GM10847 (cell line): Measurements from ENCODE around the gene GPR107.

ENCODE experiments used
- POLR2A ChIP-seq: IDR thresholded peaks from 2 replicates; pipeline ENCODE4 v1.6.1; 2011; ENCODE audit not compliant: insufficient read length; ENCODE audit errors: extremely low read depth

The GPR107 gene

GRCh38 chr9:130172161-130172857, 118.6 kb downstream of the GPR107 start, which contains the start of gene NCS1:
Gene NCS1 (plus strand): TSS chr9:130172404. CDS start chr9:130172664, 260 bp downstream.
- no peak for TF ChIP-seq POLR2A

GRCh38 chr9:130172858-130173665, 119.4 kb downstream of the GPR107 start:
- no peak for TF ChIP-seq POLR2A

DNA sequence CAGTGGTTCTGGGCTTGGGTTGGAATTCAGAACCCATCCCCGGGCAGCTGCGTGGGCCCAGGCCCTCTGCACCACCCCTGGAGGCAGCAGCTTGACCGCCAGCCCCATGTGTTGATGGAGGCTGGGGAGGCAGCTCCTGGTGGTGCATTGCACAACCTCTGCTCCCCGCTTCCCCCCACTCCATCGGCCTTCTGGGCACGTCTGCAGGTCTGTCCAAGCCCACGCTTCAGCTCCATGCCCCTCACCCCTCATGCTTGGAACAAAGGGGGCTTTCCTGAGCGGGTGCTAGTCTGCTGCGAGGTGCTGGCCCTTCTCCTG, 119.9 kb downstream of the GPR107 start:
- no peak for TF ChIP-seq POLR2A

- TF ChIP-seq POLR2A, result no peak
Measured at GRCh38 chr9:130174025-130174424, 120.3 kb downstream of the GPR107 start.

DNA sequence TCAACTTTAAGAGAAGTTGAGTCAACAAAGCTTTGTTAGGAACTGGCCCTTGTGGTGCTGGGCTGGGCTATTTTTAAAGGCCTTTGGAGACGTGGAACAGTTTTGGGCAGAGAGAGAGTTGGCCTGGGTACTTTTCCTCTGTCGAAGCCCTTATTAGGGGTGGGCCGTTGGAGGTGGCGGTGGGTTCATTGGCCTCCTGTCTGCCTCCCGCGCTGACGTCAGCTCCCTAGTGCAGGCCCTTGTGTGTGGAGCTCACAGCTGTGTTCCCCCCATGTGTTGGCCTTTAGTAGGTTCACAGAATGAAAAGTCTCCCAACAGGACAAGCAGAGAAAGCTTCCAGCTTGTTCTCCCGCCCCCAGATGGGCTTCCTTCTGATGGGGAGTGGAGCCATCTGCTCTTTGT, 121.2 kb downstream of the GPR107 start:
- TF ChIP-seq POLR2A, result no peak

- TF ChIP-seq POLR2A, result no peak
Measured at GRCh38 chr9:130175355-130175754, 121.6 kb downstream of the GPR107 start.

DNA sequence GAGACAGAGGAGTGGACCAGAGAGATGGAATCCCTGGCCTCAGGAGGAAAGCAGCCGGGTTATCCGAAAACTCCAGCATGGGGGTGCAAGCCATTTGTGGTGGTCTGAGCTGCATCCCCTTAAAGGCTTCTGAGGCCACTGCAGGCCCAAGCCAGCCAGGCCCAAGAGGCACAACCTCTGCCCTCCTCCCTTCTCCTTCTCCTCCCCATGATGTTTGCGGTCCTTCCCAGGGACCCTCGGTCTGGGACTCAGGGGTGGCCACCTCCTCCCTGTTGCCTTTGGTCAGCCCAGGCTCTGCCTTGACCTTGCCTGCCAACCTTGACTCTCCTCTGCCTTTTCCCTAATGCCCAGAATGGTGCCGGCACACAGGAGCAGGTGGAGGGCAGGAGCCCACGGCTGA, 123.1 kb downstream of the GPR107 start:
- TF ChIP-seq POLR2A, result no peak

DNA sequence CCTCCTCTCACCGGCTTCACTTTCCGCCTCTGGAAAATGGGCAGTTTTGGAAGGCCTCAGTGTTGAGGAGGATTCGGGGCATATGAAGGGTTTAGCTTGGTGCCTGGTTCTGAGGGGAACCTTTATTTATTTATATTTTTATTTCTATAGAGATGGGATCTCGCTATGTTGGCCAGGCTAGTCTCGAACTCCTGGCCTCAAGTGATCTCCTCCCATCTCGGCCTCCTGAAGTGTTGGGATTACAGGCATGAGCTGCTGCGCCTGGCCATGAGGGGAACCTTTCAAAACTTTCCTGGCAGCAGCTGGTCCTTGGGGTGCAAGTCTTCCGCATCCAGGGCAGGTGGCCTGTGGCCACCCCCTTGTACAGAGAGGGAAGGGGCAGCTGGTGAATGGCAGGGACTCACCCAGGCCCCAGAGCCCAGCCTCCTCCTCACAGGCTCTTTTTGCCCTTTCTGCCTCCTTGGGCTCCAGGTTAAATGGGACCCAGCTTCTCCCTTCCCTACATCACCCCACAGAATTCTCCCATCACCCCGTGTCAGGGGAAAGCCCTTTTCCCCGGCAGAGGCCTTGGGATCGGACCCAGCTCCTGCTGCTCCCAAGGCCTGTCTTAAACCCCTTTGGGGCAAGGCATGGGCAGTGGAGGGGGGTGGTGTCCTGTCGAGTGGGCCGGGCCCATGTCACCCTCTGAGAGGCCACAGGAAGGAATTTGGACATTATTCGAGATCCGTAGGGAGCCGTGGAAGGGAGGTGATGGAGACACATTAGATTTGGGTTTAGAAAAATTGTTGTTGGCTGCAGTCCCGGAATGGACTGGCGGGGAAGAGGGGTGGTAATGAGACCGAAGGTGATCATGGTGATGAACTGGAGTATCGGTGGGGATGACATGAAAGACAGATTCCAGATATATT, 124.4 kb downstream of the GPR107 start:
- no peak for TF ChIP-seq POLR2A

- TF ChIP-seq POLR2A, result no peak
Measured at GRCh38 chr9:130179331-130179907, 125.7 kb downstream of the GPR107 start.

- no peak for TF ChIP-seq POLR2A
Measured at GRCh38 chr9:130180516-130180915, 126.8 kb downstream of the GPR107 start.

GRCh38 chr9:130181678-130182380, 128.1 kb downstream of the GPR107 start:
- no peak for TF ChIP-seq POLR2A

DNA sequence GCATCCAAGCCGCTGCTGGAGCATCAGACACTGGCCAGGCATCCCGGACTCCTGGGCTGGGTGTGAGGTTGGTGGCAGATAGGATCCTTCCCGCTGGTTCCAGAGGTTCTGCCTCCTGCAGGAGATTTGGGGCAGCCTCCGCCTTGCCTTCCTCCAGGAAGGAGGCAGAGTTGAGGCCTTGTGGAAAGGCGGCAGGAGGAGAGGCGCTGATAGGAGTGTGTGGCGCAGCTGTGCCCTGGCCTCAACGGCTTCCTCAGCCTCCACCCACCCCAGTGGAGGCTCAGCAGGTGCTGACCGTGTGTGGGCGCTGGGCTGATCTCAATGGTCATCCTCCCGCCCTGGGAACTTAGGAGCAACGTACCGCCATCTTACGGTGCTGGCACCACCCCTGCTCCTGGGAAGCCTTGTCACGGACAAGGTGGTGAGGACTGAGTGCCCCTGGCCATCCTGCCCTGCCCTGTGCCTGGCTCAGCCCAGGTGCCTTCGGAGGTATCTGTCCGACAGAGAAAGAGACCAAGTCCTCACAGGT, 128.7 kb downstream of the GPR107 start:
- no peak for TF ChIP-seq POLR2A

DNA sequence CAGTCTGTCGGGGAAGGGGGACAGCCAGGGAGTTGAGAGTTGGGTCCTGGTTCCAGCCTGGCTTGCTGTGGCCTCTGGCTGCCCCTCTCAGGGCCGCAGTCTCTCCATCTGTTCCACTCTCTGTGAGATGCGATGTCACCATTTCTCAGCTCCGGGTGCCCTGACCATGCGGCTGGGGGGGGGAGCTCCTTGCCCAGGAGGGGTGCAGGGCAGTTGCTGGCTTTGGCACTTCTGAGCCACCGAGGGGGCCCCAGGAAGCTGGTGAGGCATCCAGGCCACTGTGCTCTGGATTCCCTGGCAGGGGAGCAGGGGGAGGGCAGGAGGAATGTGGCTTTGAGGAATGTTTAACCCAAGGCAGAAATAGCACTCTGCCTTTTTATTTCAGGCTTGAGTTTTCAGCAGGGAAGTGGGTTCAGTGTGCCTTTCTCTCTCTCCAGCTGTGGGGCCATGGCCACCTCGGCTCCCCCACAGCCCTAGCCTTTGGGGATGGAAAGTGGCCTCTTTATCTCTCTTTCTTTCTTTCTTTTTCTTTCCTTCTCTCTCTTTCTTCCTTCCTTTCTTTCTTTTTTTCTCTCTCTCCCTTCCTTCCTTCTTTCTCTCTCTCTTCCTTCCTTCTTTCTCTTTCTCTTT, 129.5 kb downstream of the GPR107 start:
- TF ChIP-seq POLR2A, result no peak

GRCh38 chr9:130185017-130185416, 131.3 kb downstream of the GPR107 start:
- TF ChIP-seq POLR2A, result no peak
